SU-DHL-6 (cell line): Measurements from ENCODE around the gene CXCL6.

Experiments
- H2AFZ ChIP-seq: fragments of 200-600 bp; sonication (generic); 2 replicates; pipeline ENCODE4 v1.6.1; 2014; ENCODE audit warnings: low read depth, mild to moderate bottlenecking, moderate library complexity, mixed read lengths, antibody characterized with exemption, low read length; ENCODE audit not compliant: severe bottlenecking
- H3F3A ChIP-seq: fragments of 200-600 bp; shearing (Covaris generic); 2 replicates; pipeline ENCODE4 v1.6.0; 2016; ENCODE audit warnings: antibody characterized with exemption, mild to moderate bottlenecking; ENCODE audit not compliant: insufficient read depth
- H3K27ac ChIP-seq: fragments of 200-600 bp; sonication (generic); 2 replicates; pipeline ENCODE4 v1.5.1; 2016; ENCODE audit warnings: low read depth, mild to moderate bottlenecking, low read length, moderate library complexity, mixed read lengths
- H3K27me3 ChIP-seq: fragments of 200-600 bp; sonication (generic), shearing (Covaris generic); 2 replicates; pipeline ENCODE4 v1.6.0; 2014; ENCODE audit warnings: mild to moderate bottlenecking, low read length
- H3K36me3 ChIP-seq: fragments of 200-600 bp; sonication (generic); 2 replicates; pipeline ENCODE4 v1.6.1; 2014; ENCODE audit warnings: mild to moderate bottlenecking, low read length, mixed read lengths
- H3K4me2 ChIP-seq: fragments of 300-600, 200-600 bp; shearing (Covaris generic), sonication (generic); 2 replicates; pipeline ENCODE4 v1.6.0; 2014; ENCODE audit warnings: low read length, low read depth, mild to moderate bottlenecking; ENCODE audit not compliant: poor library complexity, severe bottlenecking
- H3K4me3 ChIP-seq: fragments of 200-600 bp; sonication (generic); 2 replicates; pipeline ENCODE4 v1.5.1; 2014; ENCODE audit warnings: antibody characterized with exemption, low read length, mild to moderate bottlenecking, mixed read lengths; ENCODE audit not compliant: insufficient read depth, poor library complexity, severe bottlenecking
- H3K79me2 ChIP-seq: fragments of 200-600 bp; sonication (generic); 2 replicates; pipeline ENCODE4 v1.6.1; 2014; ENCODE audit warnings: mild to moderate bottlenecking, low read length, moderate library complexity; ENCODE audit not compliant: insufficient read depth
- H3K9ac ChIP-seq: fragments of 200-600 bp; sonication (generic); 2 replicates; pipeline ENCODE4 v1.7.0; 2014; ENCODE audit warnings: mild to moderate bottlenecking, low read length
- H3K9me2 ChIP-seq: fragments of 200-600 bp; sonication (generic); replicated peaks from 2 replicates; pipeline ENCODE4 v1.6.1; 2014; ENCODE audit warnings: low read length; ENCODE audit not compliant: insufficient read depth
- H3K9me3 ChIP-seq: fragments of 200-600 bp; sonication (generic); 2 replicates; pipeline ENCODE4 v1.6.1; 2014; ENCODE audit warnings: low read length, mixed read lengths; ENCODE audit not compliant: insufficient read depth
- H4K20me1 ChIP-seq: fragments of 200-600 bp; sonication (generic); 2 replicates; pipeline ENCODE4 v1.6.1; 2014; ENCODE audit warnings: low read depth, mild to moderate bottlenecking, antibody characterized with exemption, low read length, moderate library complexity, mixed read lengths
- CTCF ChIP-seq: fragments of 200-600 bp; sonication (generic); IDR thresholded peaks from one replicate; pipeline ENCODE4 v1.5.1; 2017; ENCODE audit warnings: antibody characterized with exemption, mild to moderate bottlenecking, low read length, moderate library complexity; ENCODE audit not compliant: insufficient read depth, poor library complexity, severe bottlenecking
- EZH2phosphoT487 ChIP-seq: fragments of 200-600 bp; sonication (generic), shearing (Covaris generic); conservative IDR thresholded peaks from 2 replicates; pipeline ENCODE4 v1.6.1; 2018; ENCODE audit warnings: mild to moderate bottlenecking, antibody characterized with exemption, low read length, moderate library complexity, mixed read lengths

Gene CXCL6

GRCh38 chr4:73800206-73800605, 36.3 kb upstream of the CXCL6 start:
- H3K9ac ChIP-seq: no peak overlapping the region
- H3K9me2 ChIP-seq: no peaks in the 10 kb centered on the region
- H3K79me2 ChIP-seq: no peaks in the 10 kb centered on the region
- no peak for TF ChIP-seq EZH2phosphoT487
- no peak for TF ChIP-seq CTCF
- H3K27me3 ChIP-seq: no peaks in the 10 kb centered on the region
- H3K4me3 ChIP-seq: no peak overlapping the region
- H3K27ac ChIP-seq: no peak overlapping the region
- no peaks in the 10 kb centered on the region for H3K36me3 ChIP-seq
- no peaks in the 10 kb centered on the region for H3K9me3 ChIP-seq
- H3F3A ChIP-seq: no peaks in the 10 kb centered on the region
- no peak overlapping the region for H3K4me2 ChIP-seq
- no peaks in the 10 kb centered on the region for H4K20me1 ChIP-seq
- no peak overlapping the region for H2AFZ ChIP-seq

GRCh38 chr4:73801692-73802091, 34.8 kb upstream of the CXCL6 start:
- Histone ChIP-seq H3K9me2 (no peaks in the 10 kb centered on the region), H4K20me1 (no peaks in the 10 kb centered on the region), H3K36me3 (no peaks in the 10 kb centered on the region), H3K79me2 (no peaks in the 10 kb centered on the region), H3K4me3 (no peak overlapping the region), H3K9me3 (no peaks in the 10 kb centered on the region), H3K27ac (no peak overlapping the region), H3K9ac (no peak overlapping the region), H3K27me3 (no peaks in the 10 kb centered on the region), H3F3A (no peaks in the 10 kb centered on the region), H3K4me2 (no peak overlapping the region), H2AFZ (no peak overlapping the region)
- no peak for TF ChIP-seq CTCF
- TF ChIP-seq EZH2phosphoT487: no peak

GRCh38 chr4:73803213-73803612, 33.3 kb upstream of the CXCL6 start:
- Histone ChIP-seq H3K9me2 (no peaks in the 10 kb centered on the region), H2AFZ (no peak overlapping the region), H3K27ac (no peak overlapping the region), H3K4me3 (no peak overlapping the region), H3K9ac (no peak overlapping the region), H3K4me2 (no peak overlapping the region), H3K27me3 (no peaks in the 10 kb centered on the region), H3K36me3 (no peaks in the 10 kb centered on the region), H3K79me2 (no peaks in the 10 kb centered on the region), H4K20me1 (no peaks in the 10 kb centered on the region), H3K9me3 (no peaks in the 10 kb centered on the region), H3F3A (no peaks in the 10 kb centered on the region)
- TF ChIP-seq EZH2phosphoT487 (no peak), CTCF (no peak)

GRCh38 chr4:73810191-73810590, 26.3 kb upstream of the CXCL6 start:
- Histone ChIP-seq H3K79me2 (no peaks in the 10 kb centered on the region), H3K9me2 (no peaks in the 10 kb centered on the region), H3K4me3 (no peak overlapping the region), H3F3A (no peaks in the 10 kb centered on the region), H4K20me1 (no peaks in the 10 kb centered on the region), H3K4me2 (no peak overlapping the region), H3K9me3 (no peaks in the 10 kb centered on the region), H3K36me3 (no peaks in the 10 kb centered on the region), H2AFZ (no peak overlapping the region), H3K27ac (no peak overlapping the region), H3K27me3 (no peaks in the 10 kb centered on the region), H3K9ac (no peak overlapping the region)
- TF ChIP-seq EZH2phosphoT487: no peak
- no peak for TF ChIP-seq CTCF
